H1 (cell line): ENCODE data around the gene DISP3. TPM values are rescaled to one million over a fixed set of nuclear protein-coding genes. Genes with fewer than 3 reads are reported as not detected.

Experiments used
- CTCF ChIA-PET: fragments of 300-600 bp; sonication (Branson Sonifier 250); formaldehyde crosslinking; loops from one replicate; lab custom pipeline; 2021; ENCODE audit not compliant: partially characterized antibody; lab: Charles Lee
- POLR2A ChIA-PET: fragments of 300-600 bp; sonication (Branson Sonifier 250); formaldehyde crosslinking; loops from one replicate; lab custom pipeline; 2021; ENCODE audit warnings: inconsistent platforms; ENCODE audit not compliant: partially characterized antibody; lab: Charles Lee
- DNase-seq, 2 experiments: peaks; one replicate each; pipeline versions ENCODE4 v3.0.0 to v3.0.0-alpha.2; 2010 to 2022; ENCODE audit warnings: low spot score in 2 of 2, low read depth in 1 of 2, mixed read lengths in 1 of 2
- FAIRE-seq: peaks from 2 replicates; lab custom pipeline; 2011; peaks lifted over from hg19 to GRCh38; lab: Jason Lieb, UNC
- H2AFZ ChIP-seq: 2 replicates; pipeline ENCODE4 v1.8.1; 2012; ENCODE audit warnings: low read length, inconsistent platforms
- H2AK5ac ChIP-seq: 2 replicates; pipeline ENCODE4 v1.6.1; 2013; ENCODE audit warnings: low read depth, low read length
- H2BK120ac ChIP-seq: replicated peaks from 2 replicates; pipeline ENCODE3; 2013; ENCODE audit warnings: low read depth, low read length, inconsistent platforms
- H2BK12ac ChIP-seq: 2 replicates; pipeline ENCODE4 v1.6.1; 2013; ENCODE audit warnings: low read depth, low read length
- H2BK15ac ChIP-seq: 2 replicates; pipeline ENCODE4 v1.6.1; 2013; ENCODE audit warnings: low read length
- H2BK20ac ChIP-seq: 2 replicates; pipeline ENCODE4 v1.6.1; 2013; ENCODE audit warnings: low read length
- H2BK5ac ChIP-seq: 2 replicates; pipeline ENCODE4 v1.6.1; 2013; ENCODE audit warnings: low read depth, low read length
- H3K14ac ChIP-seq: 2 replicates; pipeline ENCODE4 v1.6.1; 2013; ENCODE audit warnings: inconsistent platforms; ENCODE audit not compliant: insufficient read length
- H3K18ac ChIP-seq: 2 replicates; pipeline ENCODE4 v1.6.1; 2013; ENCODE audit warnings: low read length; ENCODE audit errors: extremely low read depth
- H3K23ac ChIP-seq: 2 replicates; pipeline ENCODE4 v1.6.1; 2013; ENCODE audit warnings: inconsistent platforms; ENCODE audit not compliant: insufficient read length
- H3K23me2 ChIP-seq: 2 replicates; pipeline ENCODE4 v1.6.1; 2013; ENCODE audit warnings: low read depth, low read length
- H3K27ac ChIP-seq: 2 replicates; pipeline ENCODE4 v1.6.1; 2011; ENCODE audit warnings: low read depth, low read length, inconsistent platforms
- H3K27me3 ChIP-seq, 4 experiments: replicated peaks in 1 of 4; 1 replicate in 1 of 4; 2 replicates in 3 of 4; pipeline versions ENCODE4 v1.6.1 to v1.8.1; 2011 to 2013; ENCODE audit warnings: low read length in 3 of 4, mild to moderate bottlenecking in 3 of 4, inconsistent platforms in 2 of 4, mixed read lengths in 2 of 4, moderate library complexity in 1 of 4; ENCODE audit not compliant: control insufficient read depth in 3 of 4, insufficient read depth in 3 of 4; ENCODE audit errors: extremely low read depth in 1 of 4
- H3K36me3 ChIP-seq, 4 experiments: 2 replicates each; pipeline versions ENCODE4 v1.6.1 to v1.8.1; 2011 to 2013; ENCODE audit warnings: mild to moderate bottlenecking in 4 of 4, low read length in 3 of 4, moderate library complexity in 2 of 4, control low read depth in 1 of 4, inconsistent platforms in 1 of 4; ENCODE audit not compliant: insufficient read depth in 4 of 4, control insufficient read depth in 2 of 4
- H3K4ac ChIP-seq: replicated peaks from 2 replicates; pipeline ENCODE3; 2013; ENCODE audit warnings: low read length, low read depth, mixed read lengths, inconsistent platforms; ENCODE audit not compliant: insufficient read length
- H3K4me1 ChIP-seq, 4 experiments: replicated peaks in 1 of 4; 1 replicate in 1 of 4; 2 replicates in 3 of 4; pipeline versions ENCODE4 v1.6.1 to v1.8.1; 2011 to 2013; ENCODE audit warnings: low read length in 3 of 4, inconsistent platforms in 2 of 4, mixed read lengths in 1 of 4; ENCODE audit not compliant: insufficient read depth in 4 of 4, control insufficient read depth in 3 of 4
- H3K4me2 ChIP-seq, 2 experiments: 2 replicates each; pipeline versions ENCODE4 v1.6.1 to v1.8.1; 2011 to 2013; ENCODE audit warnings: low read depth in 2 of 2, low read length in 2 of 2, control low read depth in 1 of 2, inconsistent platforms in 1 of 2, mild to moderate bottlenecking in 1 of 2; ENCODE audit not compliant: insufficient read depth in 1 of 2
- H3K4me3 ChIP-seq, 4 experiments: fragments of 200-600, 300-600 bp in 1 of 4; sonication (generic), shearing (Covaris generic), sonication (Bioruptor Twin) in 1 of 4; 2 replicates each; pipeline versions ENCODE4 v1.5.1 to v1.8.1; 2011 to 2016; ENCODE audit warnings: low read length in 4 of 4, low read depth in 3 of 4, control low read depth in 2 of 4, inconsistent platforms in 2 of 4, mild to moderate bottlenecking in 2 of 4, mixed read lengths in 1 of 4, moderate library complexity in 1 of 4; ENCODE audit not compliant: insufficient read depth in 2 of 4; ENCODE audit errors: extremely low read depth in 1 of 4
- H3K56ac ChIP-seq: replicated peaks from 2 replicates; pipeline ENCODE3; 2013; ENCODE audit warnings: low read depth, mild to moderate bottlenecking, mixed read lengths, low read length, inconsistent platforms; ENCODE audit not compliant: insufficient read length
- H3K79me1 ChIP-seq: 2 replicates; pipeline ENCODE4 v1.6.1; 2013; ENCODE audit warnings: low read depth, low read length, control low read depth
- H3K79me2 ChIP-seq, 2 experiments: 2 replicates each; pipeline versions ENCODE4 v1.6.1 to v1.8.1; 2012 to 2013; ENCODE audit warnings: low read length in 2 of 2, mild to moderate bottlenecking in 2 of 2, inconsistent platforms in 1 of 2; ENCODE audit not compliant: insufficient read depth in 2 of 2, control insufficient read depth in 1 of 2
- H3K9ac ChIP-seq, 4 experiments: replicated peaks in 1 of 4; 1 replicate in 1 of 4; 2 replicates in 3 of 4; pipeline versions ENCODE4 v1.6.1 to v1.8.1; 2011 to 2013; ENCODE audit warnings: low read depth in 3 of 4, low read length in 3 of 4, control low read depth in 2 of 4, mild to moderate bottlenecking in 2 of 4, moderate library complexity in 2 of 4, inconsistent platforms in 1 of 4; ENCODE audit errors: extremely low read depth in 1 of 4
- H3K9me3 ChIP-seq, 2 experiments: 2 replicates each; pipeline versions ENCODE4 v1.6.1 to v1.8.1; 2012 to 2013; ENCODE audit warnings: mild to moderate bottlenecking in 2 of 2, moderate library complexity in 2 of 2, control low read depth in 1 of 2, inconsistent platforms in 1 of 2, low read depth in 1 of 2, low read length in 1 of 2, mixed read lengths in 1 of 2; ENCODE audit not compliant: insufficient read depth in 2 of 2
- H4K20me1 ChIP-seq, 2 experiments: replicated peaks in 1 of 2; 2 replicates each; pipeline versions ENCODE3 to v1.8.1; 2011 to 2013; ENCODE audit warnings: inconsistent platforms in 2 of 2, low read length in 2 of 2, mild to moderate bottlenecking in 1 of 2; ENCODE audit not compliant: insufficient read depth in 2 of 2, control insufficient read depth in 1 of 2
- H4K5ac ChIP-seq: 2 replicates; pipeline ENCODE4 v1.6.1; 2013; ENCODE audit warnings: low read length, low read depth, mixed read lengths, inconsistent platforms; ENCODE audit not compliant: insufficient read length
- H4K8ac ChIP-seq: 2 replicates; pipeline ENCODE4 v1.8.0; 2013; ENCODE audit warnings: mild to moderate bottlenecking, moderate library complexity, low read length, inconsistent platforms; ENCODE audit not compliant: insufficient read depth; ENCODE audit errors: extremely low read depth
- H4K91ac ChIP-seq: replicated peaks from 2 replicates; pipeline ENCODE3; 2013; ENCODE audit warnings: low read length, mixed read lengths, inconsistent platforms; ENCODE audit not compliant: insufficient read length
- CEBPB ChIP-seq: IDR thresholded peaks from 2 replicates; pipeline ENCODE4 v1.6.1; 2012; ENCODE audit warnings: low read depth, low read length
- CREB1 ChIP-seq: IDR thresholded peaks from 2 replicates; pipeline ENCODE4 v1.6.1; 2012; ENCODE audit warnings: inconsistent platforms
- ZNF274 ChIP-seq: IDR thresholded peaks from 2 replicates; pipeline ENCODE4 v1.7.0; 2012; ENCODE audit warnings: low read length, borderline replicate concordance; ENCODE audit errors: extremely low read depth
- WGBS, 2 experiments: shearing (Covaris generic) in 1 of 2; methylation state at CpG; one replicate each; pipeline versions ENCODE4 v1.1.6 to v1.1.7; 2013 to 2015; ENCODE audit warnings: low lambda C conversion rate in 2 of 2, mixed read lengths in 2 of 2, inconsistent platforms in 1 of 2, low coverage in 1 of 2, missing lambda C conversion rate in 1 of 2; ENCODE audit not compliant: insufficient replicate concordance in 2 of 2, insufficient coverage in 1 of 2, insufficient read length in 1 of 2; ENCODE audit errors: extremely low coverage in 1 of 2, missing lambda C conversion rate in 1 of 2; 5-methylcytosine and 5-hydroxymethylcytosine counted together
- polyA plus RNA-seq, 7 experiments: library from polyadenylated mRNA; depleted of rRNA in 3 of 7; stranded (reverse) in 5 of 7; unstranded in 2 of 7; fragments of >200 nt in 5 of 7; fragments of 200-250 nt in 2 of 7; gene quantifications; 1 replicate in 5 of 7; 2 replicates in 1 of 7; 4 replicates in 1 of 7; pipeline versions ENCODE4 v1.2.1 to v1.2.3, GENCODE V29; 2011 to 2013; ENCODE audit warnings: missing spikeins in 2 of 7, mixed read lengths in 2 of 7
- total RNA-seq: library from RNA; stranded (reverse); fragmentation: NEBNext Ultra II Directional; extraction: Animal tissue kit (Norgen Biotek cat#: 25700); gene quantifications from 2 replicates; pipeline ENCODE4 v1.2.1, GENCODE V29; 2021

The DISP3 gene
- total and polyA plus RNA-seq, 2 of the 8 experiments (the other 6 are each of a cell fraction or from before 2014, with no cell fraction given), result 3.4 to 4.6 TPM

GRCh38 chr1:11576109-11576875, 97.3 kb downstream of the DISP3 start:
- 88% methylated on average over 18 of the region's 18 CpGs; no CpG with 5 or more reads in 1 of the 2 experiments for WGBS, 2 experiments
- H4K91ac ChIP-seq, result no peak overlapping the region

More at GRCh38 chr1:11576109-11576875, 97.3 kb downstream of the DISP3 start:
- H3K79me2 ChIP-seq, result no peaks in the 10 kb centered on the region
- H3K14ac ChIP-seq, result no peak overlapping the region
- no peak overlapping the region for H3K27ac ChIP-seq
- no peak overlapping the region for H2BK5ac ChIP-seq
- H4K8ac ChIP-seq, result no peak overlapping the region
- POLR2A ChIA-PET, result interaction anchor here (0.8 to 1.0 kb wide), 2 partner anchors 97 to 720 kb away, joined by 3 read pairs; partner anchors contain the start of gene DISP3
- FAIRE-seq (no peak), DNase-seq (no peak)
- no peak overlapping the region for H3K18ac ChIP-seq
- H3K9ac ChIP-seq, result no peak overlapping the region
- TF ChIP-seq ZNF274 (no peak), CEBPB (no peak), CREB1 (no peak)
- no peaks in the 10 kb centered on the region for H4K20me1 ChIP-seq
- no peaks in the 10 kb centered on the region for H3K27me3 ChIP-seq
- H3K9me3 ChIP-seq, result no peaks in the 10 kb centered on the region
- no peak overlapping the region for H4K5ac ChIP-seq
- H2AK5ac ChIP-seq, result no peak overlapping the region
- no peak overlapping the region for H2BK12ac ChIP-seq
- H3K79me1 ChIP-seq, result no peaks in the 10 kb centered on the region
- H3K56ac ChIP-seq, result no peak overlapping the region
- H2BK120ac ChIP-seq, result no peak overlapping the region
- CTCF ChIA-PET, result interaction anchor here (1.0 kb wide), 2 partner anchors 10 to 13 kb away, joined by 3 read pairs; no protein-coding TSS in a partner anchor
- H3K4me2 ChIP-seq, result no peak overlapping the region
- no peaks in the 10 kb centered on the region; the same call in 1 of the 2 replicates for H3K23me2 ChIP-seq
- no peak overlapping the region for H2AFZ ChIP-seq
- no peak overlapping the region for H2BK20ac ChIP-seq
- H3K4me1 ChIP-seq, result no peaks in the 10 kb centered on the region
- no peak overlapping the region for H3K4me3 ChIP-seq
- H3K23ac ChIP-seq, result no peak overlapping the region
- H3K4ac ChIP-seq, result no peak overlapping the region
- H2BK15ac ChIP-seq, result no peak overlapping the region
- H3K36me3 ChIP-seq, result no peaks in the 10 kb centered on the region
